ENCODE results near the gene DGKG. TPM values are rescaled to one million over a fixed set of nuclear protein-coding genes. Genes with fewer than 3 reads are reported as not detected.

Gene DGKG
- total RNA-seq = 1 to 10 TPM in 2 of 3 donors, under 1 TPM in 1; 0.59 to 2.3 (median 2.1) TPM

DNA sequence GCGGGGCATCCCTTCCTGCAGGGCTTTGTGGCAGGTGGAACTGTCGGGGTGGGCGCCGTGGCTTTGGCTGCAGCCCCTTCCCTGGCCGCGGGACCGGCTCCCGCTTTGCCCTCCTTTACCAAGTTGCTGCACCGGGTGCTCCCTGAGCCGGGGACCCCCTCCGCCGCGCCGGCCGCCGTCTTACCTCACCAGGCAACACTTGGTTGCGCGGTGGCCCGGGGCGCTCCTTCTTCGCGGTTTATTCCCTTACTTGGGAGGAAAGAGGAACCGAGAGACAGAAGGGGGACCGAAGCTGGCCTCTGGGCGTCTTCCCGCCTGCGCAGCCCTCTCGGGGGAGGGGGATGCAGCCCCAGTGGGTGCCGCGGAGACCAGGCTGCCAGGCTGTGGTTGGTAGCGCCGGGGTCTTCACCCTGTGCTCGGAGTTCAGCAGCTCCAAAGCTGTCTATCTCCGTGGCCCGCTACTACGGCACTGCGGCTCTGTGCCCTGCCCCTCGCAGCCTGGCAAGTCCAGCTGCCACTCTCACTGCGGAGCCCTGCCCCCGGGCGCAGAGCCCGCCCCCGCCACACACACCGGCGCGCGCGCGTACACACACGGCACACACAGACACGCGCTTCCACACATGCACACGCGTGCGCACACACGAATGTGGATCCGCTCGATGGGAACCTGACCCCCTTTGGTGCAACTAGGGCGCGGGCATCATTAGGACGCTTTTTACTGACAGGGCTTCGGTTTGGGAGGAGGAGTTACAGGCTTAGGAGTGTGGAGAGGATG, at the start of gene DGKG:
DGKG (minus strand) TSS at position 473 of the 775 bp plus-strand sequence. CDS start 41,775 bp downstream, outside the sequence.
- peak in 1 of 2 donors; percentile 51 for DNase-seq (ENCODE audit: low spot score in 2 of 2)

DNA sequence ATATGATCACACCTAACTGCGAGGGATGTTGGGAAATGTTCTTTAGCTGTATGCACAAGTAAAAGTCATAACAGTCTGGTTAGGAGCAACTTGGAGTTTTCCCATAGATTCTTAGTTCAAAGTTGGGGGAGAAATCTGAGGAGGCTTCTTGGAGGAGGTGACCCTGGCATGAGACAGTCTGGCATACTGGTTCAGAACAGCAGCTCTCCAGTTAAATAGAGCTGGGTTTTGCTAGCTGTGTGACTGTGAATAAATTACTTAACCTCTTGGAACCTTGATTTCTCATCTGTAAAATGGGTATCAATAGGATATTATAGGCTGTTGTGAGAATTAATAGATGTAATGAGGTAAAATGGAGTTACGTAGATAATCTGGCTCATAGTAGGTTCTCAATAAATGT, 49.1 kb upstream of the DGKG start:
- intact Hi-C loops (cut with DNase I; ENCODE audit: low total_unique reads) = no loop called here
- Histone ChIP-seq H3K4me1 (no peaks in the 10 kb centered on the region), H3K4me3 (no peak overlapping the region), H3K9me3 (no peaks in the 10 kb centered on the region), H3K36me3 (no peaks in the 10 kb centered on the region), H3K27me3 (no peaks in the 10 kb centered on the region), H3K27ac (no peak overlapping the region)
- TF ChIP-seq POLR2A (IDR thresholded peaks at IDR 0.05) (no peak), POLR2AphosphoS5 (IDR thresholded peaks at IDR 0.05) (no peak)
- TF ChIP-seq, protein P1, sequence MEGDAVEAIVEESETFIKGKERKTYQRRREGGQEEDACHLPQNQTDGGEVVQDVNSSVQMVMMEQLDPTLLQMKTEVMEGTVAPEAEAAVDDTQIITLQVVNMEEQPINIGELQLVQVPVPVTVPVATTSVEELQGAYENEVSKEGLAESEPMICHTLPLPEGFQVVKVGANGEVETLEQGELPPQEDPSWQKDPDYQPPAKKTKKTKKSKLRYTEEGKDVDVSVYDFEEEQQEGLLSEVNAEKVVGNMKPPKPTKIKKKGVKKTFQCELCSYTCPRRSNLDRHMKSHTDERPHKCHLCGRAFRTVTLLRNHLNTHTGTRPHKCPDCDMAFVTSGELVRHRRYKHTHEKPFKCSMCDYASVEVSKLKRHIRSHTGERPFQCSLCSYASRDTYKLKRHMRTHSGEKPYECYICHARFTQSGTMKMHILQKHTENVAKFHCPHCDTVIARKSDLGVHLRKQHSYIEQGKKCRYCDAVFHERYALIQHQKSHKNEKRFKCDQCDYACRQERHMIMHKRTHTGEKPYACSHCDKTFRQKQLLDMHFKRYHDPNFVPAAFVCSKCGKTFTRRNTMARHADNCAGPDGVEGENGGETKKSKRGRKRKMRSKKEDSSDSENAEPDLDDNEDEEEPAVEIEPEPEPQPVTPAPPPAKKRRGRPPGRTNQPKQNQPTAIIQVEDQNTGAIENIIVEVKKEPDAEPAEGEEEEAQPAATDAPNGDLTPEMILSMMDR (IDR thresholded peaks at IDR 0.05) = no peak
- no peak for DNase-seq (ENCODE audit: low spot score in 2 of 2)

More for the DNA sequence above, at the start of gene DGKG:
- H3K36me3 ChIP-seq = no peaks in the 10 kb centered on the region
- intact Hi-C loops (cut with DNase I; ENCODE audit: low total_unique reads) = no loop called here
- peak within 1 kb of the TSS; percentile 39 to 62 (median 44) for H3K4me3 ChIP-seq
- no peaks in the 10 kb centered on the region for H3K9me3 ChIP-seq
- TF ChIP-seq POLR2A (IDR thresholded peaks at IDR 0.05) (no peak), POLR2AphosphoS5 (IDR thresholded peaks at IDR 0.05) (no peak)
- TF ChIP-seq, protein P1 (IDR thresholded peaks at IDR 0.05) = no peak
- H3K27ac ChIP-seq = no peak within 1 kb of the TSS
- no peaks in the 10 kb centered on the region for H3K4me1 ChIP-seq
- peaks cover 0 to 56% of the 10 kb centered on the region in 2 donors for H3K27me3 ChIP-seq

DNA sequence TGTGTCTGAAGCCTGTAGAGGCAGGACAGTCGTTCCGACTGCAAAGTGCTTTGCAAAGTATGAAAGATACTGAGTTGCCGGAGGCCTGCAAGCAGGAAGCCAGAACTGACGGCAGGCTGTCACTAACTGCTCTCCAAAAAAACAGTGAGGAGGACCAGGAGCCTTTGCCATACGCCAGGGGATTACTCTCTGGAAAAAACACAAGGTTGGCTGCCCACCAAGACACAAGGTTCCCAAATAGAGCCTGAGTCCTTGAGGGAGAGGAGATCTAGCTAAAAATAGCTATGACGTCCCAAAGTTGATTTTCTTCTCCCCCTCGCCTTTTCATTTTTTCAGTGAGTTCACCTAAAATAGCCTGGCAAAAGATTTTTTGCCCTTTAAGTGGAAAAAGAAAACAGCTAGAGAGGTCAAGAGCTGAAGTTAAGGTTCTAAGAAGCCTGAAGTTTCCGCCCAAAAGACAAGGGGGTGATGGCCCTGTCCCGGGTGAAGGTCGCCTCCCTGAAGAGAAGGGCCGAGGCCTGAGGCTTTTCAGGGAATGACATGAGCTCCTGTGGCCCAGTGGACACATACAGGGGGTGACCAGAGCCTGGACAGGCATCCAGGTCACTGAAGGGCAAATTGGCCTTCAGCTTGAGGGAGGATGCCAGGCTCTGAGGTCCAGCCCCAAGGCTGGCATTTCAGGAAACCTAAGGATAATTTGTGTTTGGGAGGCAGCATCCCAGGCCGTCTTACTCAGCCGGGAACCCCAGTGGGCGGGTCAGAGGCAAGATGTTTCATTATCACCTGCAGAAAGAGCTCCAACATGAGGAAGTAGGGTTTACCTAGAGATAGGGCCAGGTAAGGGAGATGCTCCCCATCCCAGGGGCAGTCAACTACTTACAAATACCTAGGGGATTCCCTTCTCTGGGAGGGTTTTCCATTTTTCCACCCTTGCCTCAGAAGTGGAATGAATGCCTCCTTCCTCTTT, 44.9 kb upstream of the DGKG start:
- Histone ChIP-seq H3K27me3 (no peaks in the 10 kb centered on the region), H3K27ac (peak overlapping the region in 1 of 2 donors; percentile 40), H3K9me3 (no peaks in the 10 kb centered on the region), H3K36me3 (no peaks in the 10 kb centered on the region), H3K4me3 (no peak overlapping the region), H3K4me1 (no peaks in the 10 kb centered on the region)
- intact Hi-C loops (cut with DNase I; ENCODE audit: low total_unique reads) = no loop called here
- no peak for DNase-seq (ENCODE audit: low spot score in 2 of 2)
- TF ChIP-seq POLR2A (IDR thresholded peaks at IDR 0.05) = no peak

DNA sequence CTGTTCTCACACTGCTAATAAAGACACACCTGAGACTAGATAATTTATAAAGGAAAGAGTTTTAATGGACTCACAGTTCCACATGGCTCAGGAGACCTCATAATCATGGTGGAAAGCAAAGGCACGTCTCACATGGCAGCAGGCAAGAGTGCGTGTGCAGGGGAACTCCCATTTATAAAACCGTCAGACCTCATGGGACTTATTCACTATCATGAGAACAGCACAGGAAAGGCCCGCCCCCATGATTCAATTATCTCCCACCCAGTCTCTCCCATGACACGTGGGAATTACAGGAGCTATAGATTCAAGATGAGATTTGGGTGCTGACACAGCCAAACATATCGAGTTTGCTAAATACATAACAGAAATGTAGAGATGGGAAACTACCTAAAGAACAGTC, 39.5 kb upstream of the DGKG start:
- no peaks in the 10 kb centered on the region for H3K9me3 ChIP-seq
- no peak overlapping the region for H3K27ac ChIP-seq
- peaks cover 0 to 4% of the 10 kb centered on the region in 2 donors for H3K27me3 ChIP-seq
- no peak overlapping the region for H3K4me3 ChIP-seq
- TF ChIP-seq, protein P1 (IDR thresholded peaks at IDR 0.05) = no peak
- no peak for TF ChIP-seq POLR2A (IDR thresholded peaks at IDR 0.05)
- no peak for TF ChIP-seq POLR2AphosphoS5 (IDR thresholded peaks at IDR 0.05)
- DNase-seq (ENCODE audit: low spot score in 2 of 2) = no peak
- intact Hi-C loops (cut with DNase I; ENCODE audit: low total_unique reads) = no loop called here
- H3K36me3 ChIP-seq = no peaks in the 10 kb centered on the region
- no peaks in the 10 kb centered on the region for H3K4me1 ChIP-seq

DNA sequence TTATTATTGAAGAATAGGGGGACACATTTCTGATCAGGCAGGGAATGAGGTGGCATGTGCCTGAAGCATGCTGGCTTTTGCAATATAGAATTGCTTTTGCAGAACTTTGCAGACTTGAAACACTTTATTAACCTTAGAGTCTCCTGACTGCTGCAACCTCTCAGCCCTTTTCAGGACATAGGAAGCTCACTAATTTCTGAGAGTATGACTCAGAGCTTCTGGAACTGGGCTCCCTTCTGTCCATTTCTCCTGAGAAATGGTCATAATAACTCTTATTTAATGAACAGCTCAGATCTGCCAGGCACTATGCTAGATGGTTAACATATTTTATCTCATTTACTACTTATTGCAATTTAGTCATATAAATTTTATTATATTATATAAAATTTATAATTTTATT, 38.6 kb upstream of the DGKG start:
- Histone ChIP-seq H3K4me1 (no peaks in the 10 kb centered on the region), H3K9me3 (no peaks in the 10 kb centered on the region), H3K27ac (no peak overlapping the region), H3K4me3 (no peak overlapping the region), H3K36me3 (no peaks in the 10 kb centered on the region), H3K27me3 (peaks cover 0 to 4% of the 10 kb centered on the region in 2 donors)
- intact Hi-C loops (cut with DNase I; ENCODE audit: low total_unique reads) = no loop called here
- TF ChIP-seq POLR2AphosphoS5 (IDR thresholded peaks at IDR 0.05) (no peak), POLR2A (IDR thresholded peaks at IDR 0.05) (no peak)
- TF ChIP-seq, protein P1 (IDR thresholded peaks at IDR 0.05) = no peak
- DNase-seq (ENCODE audit: low spot score in 2 of 2) = no peak

Data from breast epithelium (tissue), 4 donors.